ENCODE results near the gene NFATC2. TPM values are rescaled to one million over a fixed set of nuclear protein-coding genes. Genes with fewer than 3 reads are reported as not detected.
"Not testable (repeated sequence)": the region's sequence is repeated elsewhere in the genome, so short reads cannot be mapped to it uniquely, and the experiment has no call there.

NFATC2 gene
- total RNA-seq, 1 donor from 2014 or later, result 1.9 TPM

DNA sequence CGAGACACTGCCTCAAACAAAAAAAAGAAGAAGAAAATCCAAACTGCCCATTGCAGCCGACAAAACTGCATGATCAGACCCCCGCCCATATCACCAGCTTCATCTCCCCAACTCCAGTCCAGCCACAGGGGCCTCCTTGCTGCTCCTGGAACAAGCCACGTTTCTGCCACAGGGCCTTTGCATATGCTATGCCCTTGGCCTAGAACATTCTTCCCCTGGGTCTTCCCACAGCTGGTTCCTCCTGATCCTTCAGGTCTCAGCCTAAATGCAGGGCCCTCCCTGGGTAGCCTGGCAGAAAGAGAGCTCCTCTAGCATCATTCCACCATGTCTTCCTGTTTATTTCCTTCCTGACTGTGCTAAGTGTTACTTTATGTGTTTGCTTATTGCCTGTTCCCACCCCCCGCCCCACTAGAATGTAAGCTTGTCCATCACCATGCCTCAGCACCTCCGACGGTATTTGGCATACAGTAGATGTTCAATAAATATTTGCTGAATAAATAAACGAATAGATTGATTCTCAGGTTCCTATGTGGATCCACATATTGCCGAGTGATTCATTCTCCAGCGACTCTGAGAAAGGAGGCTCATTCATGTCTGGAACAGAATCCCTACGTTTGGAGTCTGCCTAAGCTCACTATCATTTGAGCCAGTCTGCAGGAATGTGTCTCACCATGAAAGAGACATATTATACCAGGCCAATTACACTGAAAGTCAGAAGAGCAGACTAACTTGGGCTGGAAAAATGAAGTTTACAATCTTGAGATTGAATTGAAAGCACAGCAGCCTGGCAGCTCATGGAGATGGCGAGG, 56.1 kb downstream of the NFATC2 start:
- DNase-seq (ENCODE audit: low read depth), result no peak
- TF ChIP-seq, protein P1, sequence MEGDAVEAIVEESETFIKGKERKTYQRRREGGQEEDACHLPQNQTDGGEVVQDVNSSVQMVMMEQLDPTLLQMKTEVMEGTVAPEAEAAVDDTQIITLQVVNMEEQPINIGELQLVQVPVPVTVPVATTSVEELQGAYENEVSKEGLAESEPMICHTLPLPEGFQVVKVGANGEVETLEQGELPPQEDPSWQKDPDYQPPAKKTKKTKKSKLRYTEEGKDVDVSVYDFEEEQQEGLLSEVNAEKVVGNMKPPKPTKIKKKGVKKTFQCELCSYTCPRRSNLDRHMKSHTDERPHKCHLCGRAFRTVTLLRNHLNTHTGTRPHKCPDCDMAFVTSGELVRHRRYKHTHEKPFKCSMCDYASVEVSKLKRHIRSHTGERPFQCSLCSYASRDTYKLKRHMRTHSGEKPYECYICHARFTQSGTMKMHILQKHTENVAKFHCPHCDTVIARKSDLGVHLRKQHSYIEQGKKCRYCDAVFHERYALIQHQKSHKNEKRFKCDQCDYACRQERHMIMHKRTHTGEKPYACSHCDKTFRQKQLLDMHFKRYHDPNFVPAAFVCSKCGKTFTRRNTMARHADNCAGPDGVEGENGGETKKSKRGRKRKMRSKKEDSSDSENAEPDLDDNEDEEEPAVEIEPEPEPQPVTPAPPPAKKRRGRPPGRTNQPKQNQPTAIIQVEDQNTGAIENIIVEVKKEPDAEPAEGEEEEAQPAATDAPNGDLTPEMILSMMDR (conservative IDR thresholded peaks at IDR 0.05; ENCODE audit: low read depth, low read length), result no peak
- H3K4me3 ChIP-seq (ENCODE audit: low read depth, low read length), result no peak overlapping the region

DNA sequence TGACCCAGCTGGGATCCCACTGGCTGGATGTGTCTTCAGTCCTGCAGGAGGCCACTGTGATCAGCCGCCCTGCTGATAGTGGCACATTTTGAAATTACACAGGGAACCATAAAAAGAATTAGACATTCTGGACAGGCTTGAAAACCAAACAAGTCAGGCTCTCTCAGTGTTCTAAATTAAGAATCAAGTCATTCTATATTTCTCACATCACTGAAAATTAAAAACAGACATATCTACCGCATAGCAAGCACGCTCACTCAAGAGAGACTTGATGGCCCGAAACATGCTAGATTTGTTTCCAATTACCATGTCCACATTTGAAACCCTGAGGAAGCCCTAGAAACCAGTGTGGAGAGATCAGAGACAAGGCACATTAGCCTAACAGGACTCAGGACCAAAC, 57.7 kb downstream of the NFATC2 start:
- DNase-seq (ENCODE audit: low read depth), result no peak

DNA sequence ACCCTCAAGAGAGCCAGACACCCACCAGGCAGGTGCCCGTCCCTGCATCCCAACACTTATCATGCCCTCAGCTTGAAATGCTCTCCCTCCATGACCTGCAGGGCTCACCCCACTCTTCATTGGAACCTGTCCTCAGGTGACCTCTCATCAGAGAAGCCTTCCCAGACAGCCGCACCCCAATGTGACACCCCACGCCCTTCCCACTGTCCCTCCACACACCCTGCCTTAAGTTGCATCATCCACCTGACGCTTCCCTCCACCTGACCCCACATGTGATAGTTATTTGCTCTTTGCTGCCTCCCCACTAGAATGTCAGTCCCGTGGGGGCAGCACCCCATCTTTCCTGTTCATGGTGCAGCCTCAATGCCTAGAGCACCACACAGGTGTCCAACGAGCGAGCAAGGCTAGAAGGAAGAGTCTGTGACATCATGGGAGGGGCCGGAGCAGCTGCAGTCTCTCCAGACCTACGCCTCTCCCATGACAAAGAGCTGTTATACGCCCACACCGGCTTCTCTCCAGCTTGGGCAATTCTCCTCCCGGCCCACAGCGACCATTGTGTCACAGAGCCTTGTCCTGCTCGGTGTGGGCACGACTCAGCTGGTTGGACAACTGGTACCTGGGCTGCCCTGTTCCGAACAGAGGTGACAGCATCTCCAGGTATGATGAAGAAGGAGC, 58.2 kb downstream of the NFATC2 start:
- TF ChIP-seq, protein P1 (conservative IDR thresholded peaks at IDR 0.05; ENCODE audit: low read depth, low read length), result no peak
- H3K4me3 ChIP-seq (ENCODE audit: low read depth, low read length), result no peak overlapping the region
- DNase-seq (ENCODE audit: low read depth), result no peak

More for the DNA sequence above, 57.7 kb downstream of the NFATC2 start:
- no peak overlapping the region for H3K4me3 ChIP-seq (ENCODE audit: low read depth, low read length)
- TF ChIP-seq, protein P1 (conservative IDR thresholded peaks at IDR 0.05; ENCODE audit: low read depth, low read length), result no peak

DNA sequence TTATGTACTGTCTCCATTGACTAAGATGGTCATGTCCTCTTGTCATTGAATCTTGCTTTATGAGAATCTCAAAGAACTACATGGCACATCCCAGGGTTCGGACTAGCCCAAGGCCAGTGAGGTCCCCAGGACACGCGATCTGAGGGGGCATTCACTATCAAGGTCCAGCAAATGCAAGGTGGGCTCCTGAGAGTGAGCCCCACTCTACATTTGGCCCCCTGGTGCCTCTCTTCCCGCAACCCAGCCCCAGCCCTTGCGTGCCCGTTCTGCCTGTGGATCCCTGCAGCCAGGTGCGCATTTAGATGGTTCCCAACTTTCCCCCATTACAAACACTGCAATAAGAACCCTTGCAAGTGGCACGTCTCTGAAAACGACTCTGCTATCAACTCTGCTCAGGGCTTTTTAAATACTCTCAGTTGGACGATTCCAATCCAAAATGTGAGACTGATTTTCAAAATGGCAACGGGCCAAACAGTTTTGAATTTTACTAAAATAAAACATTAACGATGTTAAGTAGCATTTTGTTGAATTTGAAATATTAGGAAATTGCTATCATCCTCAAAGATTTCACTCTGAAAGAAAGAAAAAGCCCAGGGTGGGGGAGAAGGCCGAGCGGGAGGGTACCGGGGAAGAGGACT, 59.6 kb downstream of the NFATC2 start:
- TF ChIP-seq, protein P1 (conservative IDR thresholded peaks at IDR 0.05; ENCODE audit: low read depth, low read length), result no peak
- DNase-seq (ENCODE audit: low read depth), result no peak

DNA sequence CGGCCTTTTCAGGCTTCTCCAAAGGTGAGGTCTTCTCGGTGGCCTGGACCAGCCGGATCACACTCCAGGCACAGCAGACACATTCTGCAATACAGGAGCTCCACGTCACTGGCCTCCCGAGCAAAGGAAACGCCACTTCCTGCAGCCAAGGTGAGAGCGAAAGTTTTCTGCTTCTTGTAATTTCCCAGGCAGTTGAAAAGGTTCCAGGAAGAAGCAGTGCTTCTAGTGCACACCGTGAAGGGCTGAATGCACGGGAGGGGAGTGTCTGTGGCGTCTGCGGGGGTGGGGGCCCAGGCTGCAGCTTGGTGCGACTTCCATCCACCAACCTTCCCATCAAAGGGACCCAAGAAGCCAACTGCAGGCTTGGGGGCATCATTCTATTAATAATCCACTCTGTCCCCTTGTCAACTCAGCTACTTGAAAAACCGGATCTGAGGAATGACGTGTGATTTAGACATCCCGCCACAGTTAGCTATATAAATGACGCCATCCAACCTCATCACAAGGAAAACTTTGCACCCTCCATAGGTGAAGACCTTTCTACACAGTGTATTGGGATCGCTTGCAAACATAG, 61.1 kb downstream of the NFATC2 start:
- no peak overlapping the region for H3K4me3 ChIP-seq (ENCODE audit: low read depth, low read length)
- DNase-seq (ENCODE audit: low read depth), result no peak
- TF ChIP-seq, protein P1 (conservative IDR thresholded peaks at IDR 0.05; ENCODE audit: low read depth, low read length), result no peak

More for the DNA sequence above, 59.6 kb downstream of the NFATC2 start:
- H3K4me3 ChIP-seq (ENCODE audit: low read depth, low read length), result no peak overlapping the region

DNA sequence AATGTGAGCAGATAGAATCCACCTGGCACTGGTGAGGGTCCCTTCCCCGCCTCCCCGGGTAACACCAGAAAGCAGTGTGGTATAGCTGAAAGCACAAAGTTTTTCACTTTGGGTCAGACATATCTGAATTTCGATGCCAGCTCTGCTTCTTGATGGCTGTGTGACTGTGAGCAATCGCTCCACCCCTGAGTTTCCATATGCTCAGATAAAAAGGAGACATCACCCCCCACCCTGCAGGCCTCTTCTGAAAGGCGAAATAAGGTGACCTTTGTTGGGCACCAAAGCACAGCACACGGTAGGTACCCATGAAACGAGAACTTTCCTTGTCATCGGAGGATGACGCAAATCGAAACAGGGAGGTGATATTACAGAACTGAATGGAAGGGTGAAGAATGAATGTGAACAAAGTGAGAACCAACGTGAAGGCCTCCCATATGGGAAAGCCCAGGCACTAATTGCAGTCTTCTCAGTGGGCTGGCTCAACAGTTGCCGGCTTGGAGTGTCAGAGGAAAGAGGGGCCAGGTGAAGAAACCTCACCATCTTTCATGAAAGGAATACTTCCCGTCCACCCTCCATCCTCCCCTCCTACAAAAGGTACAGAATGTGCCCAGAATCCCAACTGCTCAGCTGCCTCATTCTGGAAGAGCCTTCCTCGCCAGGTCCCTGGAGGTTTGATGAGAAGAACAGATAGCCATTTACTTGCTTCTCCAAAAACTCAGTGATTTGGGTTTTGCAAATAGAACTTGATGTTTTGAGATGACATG, 61.8 kb downstream of the NFATC2 start:
- no peak overlapping the region for H3K4me3 ChIP-seq (ENCODE audit: low read depth, low read length)
- DNase-seq (ENCODE audit: low read depth), result no peak
- TF ChIP-seq, protein P1 (conservative IDR thresholded peaks at IDR 0.05; ENCODE audit: low read depth, low read length), result no peak

DNA sequence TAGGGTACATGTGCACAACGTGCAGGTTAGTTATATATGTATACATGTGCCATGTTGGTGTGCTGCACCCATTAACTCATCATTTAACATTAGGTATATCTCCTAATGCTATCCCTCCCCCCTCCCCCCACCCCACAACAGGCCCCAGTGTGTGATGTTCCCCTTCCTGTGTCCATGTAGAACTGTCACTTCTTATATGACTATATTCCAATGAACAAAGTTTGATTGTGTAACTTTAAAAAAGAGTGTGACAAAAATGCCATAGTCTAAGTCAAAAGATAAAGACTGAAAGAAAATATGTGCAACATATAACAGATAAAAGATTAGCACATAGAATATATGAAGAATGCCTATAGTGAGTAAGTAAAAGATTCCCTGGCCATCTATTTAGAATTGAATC, 66.4 kb downstream of the NFATC2 start:
- not testable (repeated sequence) for DNase-seq (ENCODE audit: low read depth); H3K4me3 ChIP-seq (ENCODE audit: low read depth, low read length)

All from epithelial cell of proximal tubule (primary cell).